ENCODE measurements around the gene CFAP298. TPM values are rescaled to one million over a fixed set of nuclear protein-coding genes. Genes with fewer than 3 reads are reported as not detected.
"Not testable (repeated sequence)": the region's sequence is repeated elsewhere in the genome, so short reads cannot be mapped to it uniquely, and the experiment has no call there.

CFAP298 gene
- total RNA-seq, 1 experiment from 2014 or later = 96.0 TPM

- ChIA-PET POLR2A (ENCODE audit: unreplicated experiment) (no interaction called here), CTCF (interaction anchor here (0.6 to 0.8 kb wide), 2 partner anchors 12 to 107 kb away, joined by 3 to 5 read pairs; no protein-coding TSS in a partner anchor)
- Histone ChIP-seq H3F3A (ENCODE audit: low read length, unreplicated experiment) (no peaks in the 10 kb centered on the region), H3K4me1 (ENCODE audit: insufficient read depth, low read length) (peaks cover 5% of the 10 kb centered on the region; the same call in 1 of the 2 replicates), H4K20me1 (ENCODE audit: low read length) (no peaks in the 10 kb centered on the region), H2AFZ (ENCODE audit: low read length) (peak overlapping the region; percentile 93), H3K27ac (ENCODE audit: low read length) (peak overlapping the region; percentile 88), H3K9me3 (ENCODE audit: low read length) (no peaks in the 10 kb centered on the region), H3K9ac (ENCODE audit: low read length) (peak overlapping the region; percentile 88), H3K27me3 (ENCODE audit: low read length) (no peaks in the 10 kb centered on the region), H3K9me2 (replicated peaks; ENCODE audit: low read length) (no peaks in the 10 kb centered on the region), H3K4me3 (ENCODE audit: low read length) (peak overlapping the region; percentile 97), H3K79me2 (ENCODE audit: low read length) (peaks cover 24% of the 10 kb centered on the region), H3K36me3 (ENCODE audit: low read depth, low read length) (peaks cover 12% of the 10 kb centered on the region), H3K4me2 (ENCODE audit: low read length) (peak overlapping the region; percentile 87)
- TF ChIP-seq CTCF (conservative IDR thresholded peaks at IDR 0.05; ENCODE audit: low read depth, low read length) = no peak
- no peak for TF ChIP-seq EZH2phosphoT487 (IDR thresholded peaks at IDR 0.05; ENCODE audit: borderline replicate concordance, low read length)
- no peak for TF ChIP-seq EZH2 (IDR thresholded peaks at IDR 0.05; ENCODE audit: low read length, unreplicated experiment)
- ATAC-seq (peak; percentile 5; the same call in 1 of the 2 replicates), DNase-seq (no peak)
- TSS peak; percentile 96 for BruUV-seq (replicated peaks)
- intact Hi-C loops (cut with micrococcal nuclease) = no loop called here
Observed at GRCh38 chr21:32612999-32613337, 791 bp upstream of the CFAP298 start.

GRCh38 chr21:32611471-32611997, 643 bp downstream of the CFAP298 start:
- H3K79me2 ChIP-seq (ENCODE audit: low read length) = peaks cover 24% of the 10 kb centered on the region
- peak overlapping the region; percentile 88 for H3K9ac ChIP-seq (ENCODE audit: low read length)
- POLR2A ChIA-PET (ENCODE audit: unreplicated experiment) = no interaction called here
- TF ChIP-seq EZH2 (IDR thresholded peaks at IDR 0.05; ENCODE audit: low read length, unreplicated experiment) = no peak
- peak overlapping the region; percentile 93 for H2AFZ ChIP-seq (ENCODE audit: low read length)
- peak; percentile 29 for ATAC-seq
- H3K4me2 ChIP-seq (ENCODE audit: low read length) = peak overlapping the region; percentile 87
- peak; percentile 17 for DNase-seq
- H3K9me3 ChIP-seq (ENCODE audit: low read length) = no peaks in the 10 kb centered on the region
- H3K4me1 ChIP-seq (ENCODE audit: insufficient read depth, low read length) = peaks cover 5% of the 10 kb centered on the region; the same call in 1 of the 2 replicates
- no peaks in the 10 kb centered on the region for H3K27me3 ChIP-seq (ENCODE audit: low read length)
- intact Hi-C loops (cut with micrococcal nuclease) = no loop called here
- peak overlapping the region; percentile 88 for H3K27ac ChIP-seq (ENCODE audit: low read length)
- CTCF ChIA-PET = no interaction called here
- no peaks in the 10 kb centered on the region for H4K20me1 ChIP-seq (ENCODE audit: low read length)
- no peaks in the 10 kb centered on the region for H3K9me2 ChIP-seq (replicated peaks; ENCODE audit: low read length)
- H3K4me3 ChIP-seq (ENCODE audit: low read length) = peak overlapping the region; percentile 97
- BruUV-seq (replicated peaks) = TSS peak; percentile 53
- peaks cover 18% of the 10 kb centered on the region for H3K36me3 ChIP-seq (ENCODE audit: low read depth, low read length)
- no peaks in the 10 kb centered on the region for H3F3A ChIP-seq (ENCODE audit: low read length, unreplicated experiment)

- DNase-seq; H3K27me3 ChIP-seq (ENCODE audit: low read length); intact Hi-C loops (cut with micrococcal nuclease); ATAC-seq; H3K9me3 ChIP-seq (ENCODE audit: low read length); POLR2A ChIA-PET (ENCODE audit: unreplicated experiment); H3K9me2 ChIP-seq (replicated peaks; ENCODE audit: low read length); H3K4me1 ChIP-seq (ENCODE audit: insufficient read depth, low read length); H4K20me1 ChIP-seq (ENCODE audit: low read length); CTCF ChIA-PET; H2AFZ ChIP-seq (ENCODE audit: low read length); BruUV-seq (replicated peaks); H3K27ac ChIP-seq (ENCODE audit: low read length); H3F3A ChIP-seq (ENCODE audit: low read length, unreplicated experiment): not testable (repeated sequence)
- peak overlapping the region; percentile 97 for H3K4me3 ChIP-seq (ENCODE audit: low read length)
- peak overlapping the region; percentile 86 for H3K4me2 ChIP-seq (ENCODE audit: low read length)
- peak overlapping the region; percentile 88; the same call in 1 of the 2 replicates for H3K9ac ChIP-seq (ENCODE audit: low read length)
- peaks cover 18% of the 10 kb centered on the region for H3K36me3 ChIP-seq (ENCODE audit: low read depth, low read length)
- peaks cover 24% of the 10 kb centered on the region for H3K79me2 ChIP-seq (ENCODE audit: low read length)
Observed at GRCh38 chr21:32610940-32611339, 1.2 kb downstream of the CFAP298 start.

GRCh38 chr21:32608851-32609250, 3.3 kb downstream of the CFAP298 start:
- intact Hi-C loops (cut with micrococcal nuclease) = loop anchor here (10.0 kb wide), 1 partner anchor 824 kb away; no protein-coding TSS in a partner anchor

More at GRCh38 chr21:32608851-32609250, 3.3 kb downstream of the CFAP298 start:
- no peak overlapping the region for H2AFZ ChIP-seq (ENCODE audit: low read length)
- DNase-seq (no peak), ATAC-seq (no peak)
- no peaks in the 10 kb centered on the region for H3F3A ChIP-seq (ENCODE audit: low read length, unreplicated experiment)
- ChIA-PET POLR2A (ENCODE audit: unreplicated experiment) (no interaction called here), CTCF (no interaction called here)
- H3K79me2 ChIP-seq (ENCODE audit: low read length) = peaks cover 24% of the 10 kb centered on the region
- BruUV-seq (replicated peaks) = no TSS peak
- H3K27me3 ChIP-seq (ENCODE audit: low read length) = no peaks in the 10 kb centered on the region
- no peak overlapping the region for H3K4me3 ChIP-seq (ENCODE audit: low read length)
- no peaks in the 10 kb centered on the region for H4K20me1 ChIP-seq (ENCODE audit: low read length)
- H3K4me2 ChIP-seq (ENCODE audit: low read length) = no peak overlapping the region
- H3K27ac ChIP-seq (ENCODE audit: low read length) = no peak overlapping the region
- no peaks in the 10 kb centered on the region for H3K9me3 ChIP-seq (ENCODE audit: low read length)
- peaks cover 5% of the 10 kb centered on the region; the same call in 1 of the 2 replicates for H3K4me1 ChIP-seq (ENCODE audit: insufficient read depth, low read length)
- H3K9me2 ChIP-seq (replicated peaks; ENCODE audit: low read length) = no peaks in the 10 kb centered on the region
- TF ChIP-seq CTCF (conservative IDR thresholded peaks at IDR 0.05; ENCODE audit: low read depth, low read length) = no peak
- no peak for TF ChIP-seq EZH2phosphoT487 (IDR thresholded peaks at IDR 0.05; ENCODE audit: borderline replicate concordance, low read length)
- TF ChIP-seq EZH2 (IDR thresholded peaks at IDR 0.05; ENCODE audit: low read length, unreplicated experiment) = no peak
- peaks cover 24% of the 10 kb centered on the region for H3K36me3 ChIP-seq (ENCODE audit: low read depth, low read length)
- no peak overlapping the region for H3K9ac ChIP-seq (ENCODE audit: low read length)

All from PC-3 (cell line).